Adrenal gland (tissue), 12 donors: ENCODE measurements around the gene MAS1L. TPM values are rescaled to one million over a fixed set of nuclear protein-coding genes. Genes with fewer than 3 reads are reported as not detected.

Source experiments
- DNase-seq, 7 donors: peaks; one replicate each; pipeline ENCODE4 v3.0.0-alpha.2; 2019 to 2020
- H3K27ac ChIP-seq, 5 donors: fragments of 200-600 bp; sonication (generic) in 4 of 5; 1 replicate in 3 of 5; 2 replicates in 2 of 5; pipeline versions ENCODE4 v1.5.1 to v1.8.0; 2016 to 2020; ENCODE audit warnings: mild to moderate bottlenecking in 1 of 5
- H3K27me3 ChIP-seq: fragments of 200-600 bp; 2 replicates; pipeline ENCODE4 v1.8.0; 2021
- H3K36me3 ChIP-seq, 2 donors: fragments of 200-600 bp; replicated peaks in 1 of 2; 1 replicate in 1 of 2; 2 replicates in 1 of 2; pipeline versions ENCODE4 v1.5.1 to v1.8.0; 2018 to 2022
- H3K4me1 ChIP-seq, 2 donors: fragments of 200-600 bp; replicated peaks in 1 of 2; 1 replicate in 1 of 2; 2 replicates in 1 of 2; pipeline versions ENCODE4 v1.5.1 to v1.8.0; 2018 to 2021
- H3K4me3 ChIP-seq, 4 donors: fragments of 200-600 bp; sonication (generic) in 3 of 4; one replicate each; pipeline ENCODE4 v1.5.1; 2016 to 2018
- H3K9me3 ChIP-seq, 3 donors: fragments of 200-600 bp; sonication (generic) in 1 of 3; replicated peaks in 1 of 3; 1 replicate in 2 of 3; 2 replicates in 1 of 3; pipeline versions ENCODE4 v1.5.1 to v1.8.0; 2016 to 2021
- POLR2A ChIP-seq, 2 donors: fragments of 450-650 bp; IDR thresholded peaks; one replicate each; pipeline ENCODE4 v1.6.1; 2017; ENCODE audit warnings: antibody characterized with exemption in 2 of 2, mild to moderate bottlenecking in 2 of 2, moderate library complexity in 1 of 2
- WGBS, 4 donors: extraction: QIAGEN DNeasy Blood & Tissue Kit in 2 of 4; methylation state at CpG; one replicate each; pipeline versions ENCODE4 v1.1.5 to v1.1.7; 2013 to 2017; 5-methylcytosine and 5-hydroxymethylcytosine counted together
- intact Hi-C, 2 donors: fragments of 100-400 bp; cut with DNase I; formaldehyde crosslinking; loops; one replicate each; pipeline versions ENCODE4 v1.14.1 to v1.15.0; 2022 to 2023
- polyA plus RNA-seq, 3 donors: library from polyadenylated mRNA; stranded (reverse); fragments of 200-250 nt in 2 of 3; fragments of 350-450 nt in 1 of 3; fragmentation: Illumina TruSeq in 1 of 3; extraction: RNeasy Lipid Tissue Mini Kit (QIAGEN cat#74804) in 1 of 3; gene quantifications; one replicate each; pipeline ENCODE4 v1.2.3, GENCODE V29; 2013 to 2014
- total RNA-seq, 9 donors: library from RNA; depleted of rRNA in 4 of 9; stranded (reverse); fragments of >200 nt in 4 of 9; fragments of 120-200 nt in 1 of 9; fragmentation: NEBNext Ultra II Directional in 1 of 9; extraction: Animal tissue kit (Norgen Biotek cat#: 25700) in 1 of 9; gene quantifications; one replicate each; pipeline versions ENCODE4 v1.1.0 to v1.2.4, GENCODE V29; 2013 to 2023
- TF ChIP-seq, protein P1 (sequence below), 6 experiments: fragments of 450-650 bp in 4 of 6; fragments of 200-600 bp in 2 of 6; sonication (generic) in 1 of 6; IDR thresholded peaks; 1 replicate in 5 of 6; 2 replicates in 1 of 6; pipeline versions ENCODE4 v1.5.1 to v1.8.0; 2016 to 2021; ENCODE audit warnings: antibody characterized with exemption in 6 of 6, mild to moderate bottlenecking in 2 of 6, moderate library complexity in 1 of 6
- donor health status: healthy with polysubstance abuse.
- donor health status: Bipolar disorder and iron deficiency.
- donor health status: DM: yes; HTN: yes; CAD: no.
- donor health status: DM: no; HTN: no; CAD: no.
- donor health status: DM: no; HTN: no; CAD: no.
- donor health status: DM: yes; HTN: yes; CAD: no.

Gene MAS1L
- total and polyA plus RNA-seq, 12 donors: not detected

DNA sequence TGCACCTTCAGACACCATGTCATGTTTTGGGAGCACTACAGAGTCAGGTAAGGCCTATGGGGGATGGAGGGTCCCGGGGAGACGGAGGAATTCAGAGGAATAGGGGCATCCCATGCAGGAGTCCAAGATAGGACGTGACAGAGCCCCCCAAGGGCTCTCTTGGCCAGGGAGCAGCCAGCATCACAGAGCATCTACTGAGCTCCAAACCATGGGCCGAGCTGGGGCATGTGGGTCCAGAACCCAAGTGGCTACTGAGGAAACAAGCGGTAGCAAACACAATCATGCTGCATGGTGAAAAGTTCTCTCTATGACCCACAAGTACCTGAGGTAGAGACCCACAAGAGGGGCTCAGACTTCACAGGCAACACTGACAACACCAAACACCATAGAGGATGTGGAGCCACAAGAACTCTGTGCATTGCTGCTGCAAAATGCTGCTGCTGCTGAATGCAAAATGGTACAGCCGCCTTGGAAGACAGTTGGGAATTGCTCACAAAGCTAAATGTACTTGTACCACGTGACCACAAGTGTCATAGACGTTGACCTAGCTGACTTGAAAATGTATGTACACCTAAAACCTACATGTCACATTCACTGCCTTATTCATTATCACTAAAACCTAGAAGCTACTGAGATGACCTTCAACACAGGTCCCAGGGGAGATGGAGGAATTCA is 33.4 kb upstream of the MAS1L start:
- no peak for DNase-seq
- TF ChIP-seq POLR2A (IDR thresholded peaks at IDR 0.05): no peak
- TF ChIP-seq, protein P1, sequence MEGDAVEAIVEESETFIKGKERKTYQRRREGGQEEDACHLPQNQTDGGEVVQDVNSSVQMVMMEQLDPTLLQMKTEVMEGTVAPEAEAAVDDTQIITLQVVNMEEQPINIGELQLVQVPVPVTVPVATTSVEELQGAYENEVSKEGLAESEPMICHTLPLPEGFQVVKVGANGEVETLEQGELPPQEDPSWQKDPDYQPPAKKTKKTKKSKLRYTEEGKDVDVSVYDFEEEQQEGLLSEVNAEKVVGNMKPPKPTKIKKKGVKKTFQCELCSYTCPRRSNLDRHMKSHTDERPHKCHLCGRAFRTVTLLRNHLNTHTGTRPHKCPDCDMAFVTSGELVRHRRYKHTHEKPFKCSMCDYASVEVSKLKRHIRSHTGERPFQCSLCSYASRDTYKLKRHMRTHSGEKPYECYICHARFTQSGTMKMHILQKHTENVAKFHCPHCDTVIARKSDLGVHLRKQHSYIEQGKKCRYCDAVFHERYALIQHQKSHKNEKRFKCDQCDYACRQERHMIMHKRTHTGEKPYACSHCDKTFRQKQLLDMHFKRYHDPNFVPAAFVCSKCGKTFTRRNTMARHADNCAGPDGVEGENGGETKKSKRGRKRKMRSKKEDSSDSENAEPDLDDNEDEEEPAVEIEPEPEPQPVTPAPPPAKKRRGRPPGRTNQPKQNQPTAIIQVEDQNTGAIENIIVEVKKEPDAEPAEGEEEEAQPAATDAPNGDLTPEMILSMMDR (IDR thresholded peaks at IDR 0.05): no peak
- intact Hi-C loops: no loop called here
- Histone ChIP-seq H3K27me3 (no peaks in the 10 kb centered on the region), H3K4me3 (no peak overlapping the region), H3K36me3 (no peaks in the 10 kb centered on the region), H3K27ac (no peak overlapping the region), H3K4me1 (no peaks in the 10 kb centered on the region), H3K9me3 (no peaks in the 10 kb centered on the region)
- WGBS, 4 donors: 44 to 68% (median 59%) methylated on average over 7 to 8 of the region's 8 CpGs

DNA sequence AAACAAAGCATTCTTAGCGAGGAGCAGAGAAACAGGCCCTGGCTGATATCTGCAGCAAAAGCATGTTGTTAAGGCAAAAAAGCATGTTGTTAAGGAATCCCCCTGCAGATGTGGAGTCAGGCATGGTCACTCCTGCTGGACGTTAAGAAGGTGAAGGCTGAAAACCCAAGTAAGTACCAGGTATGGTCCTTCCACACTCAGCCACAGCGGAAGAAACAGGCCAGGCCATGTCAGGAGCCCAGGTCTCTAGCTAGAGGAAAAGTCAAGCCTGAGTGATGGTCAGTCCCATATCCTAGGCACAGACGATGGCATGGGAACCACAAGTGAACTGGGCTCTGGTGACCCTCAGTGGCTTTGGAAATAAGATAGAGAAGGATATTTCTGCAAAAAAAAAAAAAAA is 32.5 kb upstream of the MAS1L start:
- no peaks in the 10 kb centered on the region for H3K9me3 ChIP-seq
- no peaks in the 10 kb centered on the region for H3K27me3 ChIP-seq
- H3K4me1 ChIP-seq: no peaks in the 10 kb centered on the region
- no peak overlapping the region for H3K27ac ChIP-seq
- intact Hi-C loops: no loop called here
- 67 to 81% (median 74%) methylated on average over 4 of the region's 4 CpGs for WGBS, 4 donors
- no peak overlapping the region for H3K4me3 ChIP-seq
- no peak for DNase-seq
- TF ChIP-seq POLR2A (IDR thresholded peaks at IDR 0.05): no peak
- TF ChIP-seq, protein P1 (IDR thresholded peaks at IDR 0.05): no peak
- H3K36me3 ChIP-seq: no peaks in the 10 kb centered on the region

DNA sequence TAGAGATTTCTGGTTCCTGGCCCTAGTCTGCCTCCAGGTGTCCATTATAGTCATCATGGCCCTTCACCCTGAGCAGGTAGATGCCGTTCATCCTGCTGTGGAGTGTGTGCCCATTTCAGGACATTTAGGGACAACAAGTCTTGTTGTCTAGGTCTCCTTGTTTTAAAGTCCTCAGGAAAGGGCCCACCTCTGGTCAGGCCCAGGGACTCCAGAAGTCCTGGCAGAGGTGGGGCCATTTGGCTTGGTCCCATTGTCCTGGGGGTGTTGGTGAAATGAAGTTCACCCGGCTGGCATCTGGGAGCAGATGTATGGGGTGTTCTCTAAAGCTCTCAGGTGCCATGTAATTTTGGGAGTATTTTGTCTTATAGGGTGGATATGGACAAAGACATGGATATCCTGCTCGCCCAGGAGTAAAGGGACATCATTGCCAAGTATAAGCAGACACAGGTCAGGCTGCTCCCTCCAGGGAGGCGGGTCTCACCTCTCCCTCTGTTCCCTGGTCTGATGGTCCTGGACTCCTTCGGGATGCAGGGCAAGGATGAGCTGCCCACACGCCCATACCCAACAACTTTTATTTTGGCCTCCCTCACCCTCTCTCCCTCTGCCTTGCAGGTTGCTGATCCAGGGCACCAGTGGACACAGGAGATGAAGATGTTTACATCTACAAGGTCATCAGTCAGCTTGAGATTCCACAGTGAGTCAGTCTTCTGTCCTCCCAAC is 31.7 kb upstream of the MAS1L start:
- intact Hi-C loops: no loop called here

DNA sequence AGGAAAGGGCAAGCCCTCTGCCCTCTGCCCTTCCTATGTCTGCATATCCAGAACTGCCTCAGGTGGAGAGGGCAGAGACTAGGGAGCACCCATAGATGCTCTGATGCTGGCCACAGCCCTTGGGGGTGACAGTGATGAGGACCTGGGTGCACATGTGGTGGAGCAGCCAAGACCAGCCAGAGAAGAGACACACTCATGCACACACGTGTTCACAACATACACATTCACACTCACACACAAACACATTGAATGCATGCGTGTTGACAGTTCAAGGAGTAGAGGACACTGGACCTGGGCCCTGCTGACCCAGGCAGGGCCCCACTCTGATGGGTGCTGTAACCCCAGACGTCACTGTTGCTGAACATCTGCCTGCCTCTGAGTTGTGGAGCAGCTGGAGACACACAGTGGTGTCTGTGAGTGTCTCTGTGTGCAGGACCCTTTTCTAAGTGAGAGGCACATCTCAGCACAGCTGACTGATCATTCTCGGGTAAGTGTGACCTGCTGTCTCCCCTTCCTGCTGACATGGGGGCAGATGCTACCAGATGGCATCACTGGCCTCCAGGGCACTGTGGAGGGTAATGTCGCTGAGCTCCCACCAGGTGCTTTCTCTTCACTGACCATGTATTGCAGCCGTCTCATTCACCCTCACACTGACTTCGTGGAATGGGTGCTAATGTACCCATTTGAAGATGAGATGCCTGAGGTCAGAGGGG is 30.1 kb upstream of the MAS1L start:
- 57 to 71% (median 66%) methylated on average over 4 to 7 of the region's 7 CpGs for WGBS, 4 donors
- Histone ChIP-seq H3K27me3 (no peaks in the 10 kb centered on the region), H3K27ac (no peak overlapping the region), H3K4me3 (no peak overlapping the region), H3K36me3 (no peaks in the 10 kb centered on the region), H3K9me3 (no peaks in the 10 kb centered on the region), H3K4me1 (no peaks in the 10 kb centered on the region)
- intact Hi-C loops: no loop called here
- no peak for TF ChIP-seq POLR2A (IDR thresholded peaks at IDR 0.05)
- TF ChIP-seq, protein P1 (IDR thresholded peaks at IDR 0.05): no peak
- DNase-seq: no peak

More for the DNA sequence above, 31.7 kb upstream of the MAS1L start:
- Histone ChIP-seq H3K36me3 (no peaks in the 10 kb centered on the region), H3K4me1 (no peaks in the 10 kb centered on the region), H3K4me3 (no peak overlapping the region), H3K27ac (no peak overlapping the region), H3K27me3 (no peaks in the 10 kb centered on the region), H3K9me3 (no peaks in the 10 kb centered on the region)
- WGBS, 4 donors: 77 to 95% (median 84%) methylated on average over 5 to 6 of the region's 6 CpGs
- TF ChIP-seq POLR2A (IDR thresholded peaks at IDR 0.05): no peak
- TF ChIP-seq, protein P1 (IDR thresholded peaks at IDR 0.05): no peak
- no peak for DNase-seq
